HepG2 (cell line): ENCODE data around the gene FSIP1. TPM values are rescaled to one million over a fixed set of nuclear protein-coding genes. Genes with fewer than 3 reads are reported as not detected.

Experiments used
- ATAC-seq: fragments of 200-7000 bp; cut with Tn5 transposase; 3 replicates; pipeline ENCODE4 v1.9.1; 2020; ENCODE audit warnings: mild to moderate bottlenecking, moderate library complexity
- BruUV-seq: library from RNA; stranded (reverse); fragments of 400-500 nt; replicated peaks from 2 replicates; lab custom pipeline; 2021; lab: Mats Ljungman, UMichigan
- CTCF ChIA-PET: fragments of 300-600 bp; formaldehyde crosslinking; extraction: SDS; loops from one replicate; lab custom pipeline; 2021; ENCODE audit warnings: low total read pairs, inconsistent platforms, low intra/inter-chr PET ratio; lab: Yijun Ruan, JAX
- POLR2A ChIA-PET: fragments of 350-600 bp; sonication (Branson Sonifier 250); formaldehyde crosslinking; loops from one replicate; lab custom pipeline; 2020; ENCODE audit warnings: antibody characterized with exemption, inconsistent platforms; lab: Yijun Ruan, JAX
- DNase-seq: peaks from one replicate; pipeline ENCODE4 v3.0.0-alpha.2; 2015; ENCODE audit warnings: low spot score
- FAIRE-seq: peaks from 3 replicates; lab custom pipeline; 2011; peaks lifted over from hg19 to GRCh38; lab: Jason Lieb, UNC
- H2AFZ ChIP-seq: one replicate; pipeline ENCODE4 v1.6.1; 2011; ENCODE audit warnings: low read length, inconsistent platforms
- H3K27ac ChIP-seq: fragments of 300-600 bp; 3 replicates; pipeline ENCODE4 v1.8.0; 2011; ENCODE audit warnings: mixed run types, mild to moderate bottlenecking, mixed read lengths, low read length, inconsistent platforms; ENCODE audit not compliant: insufficient read depth; ENCODE audit errors: extremely low read length
- H3K27me3 ChIP-seq, 2 experiments: fragments of 200-600 bp in 1 of 2; 2 replicates in 1 of 2; 3 replicates in 1 of 2; pipeline versions ENCODE4 v1.6.0 to v1.8.0; 2011; ENCODE audit warnings: low read length in 2 of 2, mild to moderate bottlenecking in 2 of 2, moderate library complexity in 2 of 2, inconsistent platforms in 1 of 2; ENCODE audit not compliant: insufficient read depth in 2 of 2, control insufficient read depth in 1 of 2
- H3K36me3 ChIP-seq, 2 experiments: fragments of 200-600 bp in 1 of 2; replicated peaks in 1 of 2; 2 replicates in 1 of 2; 3 replicates in 1 of 2; pipeline versions ENCODE4 v1.5.1 to v1.8.0; 2011; ENCODE audit warnings: low read length in 2 of 2, inconsistent platforms in 1 of 2; ENCODE audit not compliant: insufficient read depth in 2 of 2, control insufficient read depth in 1 of 2
- H3K4me1 ChIP-seq: 2 replicates; pipeline ENCODE4 v1.5.1; 2012; ENCODE audit warnings: low read length, inconsistent platforms; ENCODE audit not compliant: insufficient read depth
- H3K4me2 ChIP-seq: 2 replicates; pipeline ENCODE4 v1.6.0; 2011; ENCODE audit warnings: low read depth, low read length, inconsistent platforms
- H3K4me3 ChIP-seq, 3 experiments: fragments of 200-600 bp in 1 of 3; sonication (generic), shearing (Covaris generic) in 1 of 3; replicated peaks in 1 of 3; 2 replicates each; pipeline ENCODE4 v1.5.1; 2011 to 2016; ENCODE audit warnings: low read length in 3 of 3, inconsistent platforms in 2 of 3, low read depth in 2 of 3, mild to moderate bottlenecking in 2 of 3, control low read depth in 1 of 3, mixed read lengths in 1 of 3; ENCODE audit not compliant: insufficient read depth in 1 of 3
- H3K79me2 ChIP-seq: one replicate; pipeline ENCODE4 v1.6.1; 2011; ENCODE audit warnings: low read length, inconsistent platforms; ENCODE audit not compliant: insufficient read depth
- H3K9ac ChIP-seq: 2 replicates; pipeline ENCODE4 v1.6.0; 2011; ENCODE audit warnings: mild to moderate bottlenecking, low read depth, low read length, inconsistent platforms; ENCODE audit not compliant: insufficient read depth
- H3K9me3 ChIP-seq: 2 replicates; pipeline ENCODE4 v1.5.1; 2012; ENCODE audit warnings: mild to moderate bottlenecking, low read length
- H4K20me1 ChIP-seq: 2 replicates; pipeline ENCODE4 v1.6.0; 2011; ENCODE audit warnings: inconsistent platforms, mild to moderate bottlenecking, low read length, moderate library complexity; ENCODE audit not compliant: insufficient read depth
- DPF2 ChIP-seq: sonication (generic); formaldehyde crosslinking; IDR thresholded peaks from 2 replicates; pipeline ENCODE4 v1.4.0; 2020; ENCODE audit warnings: mild to moderate bottlenecking, low read depth, missing genetic modification reagents, borderline replicate concordance
- MAFK ChIP-seq, 2 experiments: IDR thresholded peaks in 1 of 2; conservative IDR thresholded peaks in 1 of 2; 2 replicates each; pipeline ENCODE4 v1.6.1; 2011; ENCODE audit warnings: improper control_type of control experiment in 2 of 2, low read length in 2 of 2
- NR2F1 ChIP-seq, 2 experiments: fragments of 450-650 bp in 1 of 2; formaldehyde crosslinking in 1 of 2; IDR thresholded peaks; 2 replicates each; pipeline versions ENCODE4 v1.5.0 to v1.6.1; 2016 to 2020; ENCODE audit warnings: mild to moderate bottlenecking in 1 of 2, missing compliant biosample characterization in 1 of 2, missing genetic modification reagents in 1 of 2, moderate library complexity in 1 of 2
- SMC3 ChIP-seq: IDR thresholded peaks from 2 replicates; pipeline ENCODE4 v1.6.1; 2011; ENCODE audit warnings: low read length, improper control_type of control experiment
- ZFP1 ChIP-seq: IDR thresholded peaks from 2 replicates; pipeline ENCODE4 v1.6.1; 2016
- ZNF180 ChIP-seq: sonication (generic); formaldehyde crosslinking; IDR thresholded peaks from 2 replicates; pipeline ENCODE4 v1.4.0; 2020; ENCODE audit warnings: low read depth, missing genetic modification reagents, borderline replicate concordance
- ZNF850 ChIP-seq: sonication (generic); formaldehyde crosslinking; conservative IDR thresholded peaks from 2 replicates; pipeline ENCODE4 v1.9.0; 2021; ENCODE audit warnings: mild to moderate bottlenecking, missing genetic modification reagents
- WGBS: methylation state at CpG from one replicate; pipeline ENCODE4 v1.1.6; 2017; ENCODE audit warnings: low lambda C conversion rate; 5-methylcytosine and 5-hydroxymethylcytosine counted together
- in situ Hi-C: cut with HindIII; loops from 2 replicates; pipeline ENCODE4 v1.10.0; 2017; ENCODE audit warnings: low pct_unique_long_range_greater_than_20kb; ENCODE audit not compliant: extremely low pct_ligation_motif_present
- intact Hi-C: fragments of 100-400 bp; cut with micrococcal nuclease; formaldehyde crosslinking; loops from one replicate; pipeline ENCODE4 v1.10.0; 2022; ENCODE audit not compliant: unreplicated experiment
- polyA plus RNA-seq, 8 experiments: library from polyadenylated mRNA; depleted of rRNA in 3 of 8; stranded (reverse) in 7 of 8; unstranded in 1 of 8; fragments of >200 nt; fragmentation: Illumina TruSeq in 4 of 8; extraction: Trizol in 4 of 8; gene quantifications; 2 replicates each; pipeline versions ENCODE4 v1.2.1 to v1.2.3, GENCODE V29; 2011 to 2016; ENCODE audit warnings: low read depth in 4 of 8, missing spikeins in 1 of 8, mixed read lengths in 1 of 8; ENCODE audit not compliant: insufficient read depth in 1 of 8
- total RNA-seq, 5 experiments: library from RNA; depleted of rRNA; stranded (reverse); fragments of >200 nt; fragmentation: Illumina TruSeq; extraction: Trizol; gene quantifications; 2 replicates each; pipeline ENCODE4 v1.2.3, GENCODE V29; 2016; ENCODE audit warnings: low read depth in 1 of 5

Gene FSIP1
- total and polyA plus RNA-seq, 2 of the 13 experiments (the other 11 are each of a cell fraction or from before 2014, with no cell fraction given) = 0.18 TPM; not detected in 1

GRCh38 chr15:39666677-39667076 lies 116.0 kb downstream of the FSIP1 start:
- ChIA-PET CTCF (no interaction called here), POLR2A (no interaction called here)
- Histone ChIP-seq H3K79me2 (no peaks in the 10 kb centered on the region), H3K4me1 (no peaks in the 10 kb centered on the region), H3K27me3 (no peaks in the 10 kb centered on the region; a peak in 1 of 5 replicates), H2AFZ (no peak overlapping the region), H3K36me3 (no peaks in the 10 kb centered on the region), H3K9me3 (no peaks in the 10 kb centered on the region), H3K27ac (no peak overlapping the region), H3K4me2 (no peak overlapping the region), H4K20me1 (no peaks in the 10 kb centered on the region), H3K4me3 (no peak overlapping the region), H3K9ac (no peak overlapping the region)
- in situ Hi-C loops (no loop called here), intact Hi-C loops (no loop called here)
- BruUV-seq = no TSS peak
- DNase-seq (no peak), ATAC-seq (no peak), FAIRE-seq (no peak)
- 45% methylated on average over 3 of the region's 3 CpGs for WGBS
- TF ChIP-seq NR2F1 (CRISPR knock-in tag; IDR thresholded peaks at IDR 0.05) (no peak), ZNF180 (CRISPR knock-in tag) (no peak), SMC3 (no peak), ZFP1 (CRISPR knock-in tag) (no peak), DPF2 (no peak)

- 37% methylated on average over 4 of the region's 4 CpGs for WGBS
- POLR2A ChIA-PET = no interaction called here
- Histone ChIP-seq H3K9ac (no peak overlapping the region), H3K36me3 (no peaks in the 10 kb centered on the region), H3K9me3 (no peaks in the 10 kb centered on the region), H3K27me3 (no peaks in the 10 kb centered on the region; a peak in 1 of 5 replicates), H3K4me2 (no peak overlapping the region), H3K4me1 (no peaks in the 10 kb centered on the region), H3K79me2 (no peaks in the 10 kb centered on the region), H4K20me1 (no peaks in the 10 kb centered on the region), H3K4me3 (no peak overlapping the region), H3K27ac (no peak overlapping the region), H2AFZ (no peak overlapping the region)
- FAIRE-seq (no peak), DNase-seq (no peak), ATAC-seq (no peak)
- in situ Hi-C loops = no loop called here
- TF ChIP-seq MAFK (conservative IDR thresholded peaks at IDR 0.05 in 1 of 2, IDR thresholded peaks at IDR 0.05 in 1 of 2; ENCODE audit: low read length in 2 of 2) (peak in 1 of 2 experiments; percentile 47; a peak in 2 of 4 replicates), ZNF850 (no peak)
- CTCF ChIA-PET = no interaction called here
- no TSS peak for BruUV-seq
- intact Hi-C loops = no loop called here
These were observed 116.9 kb downstream of the FSIP1 start for GRCh38 chr15:39665629-39666250.
